ENCODE results near the gene PIGR. TPM values are rescaled to one million over a fixed set of nuclear protein-coding genes. Genes with fewer than 3 reads are reported as not detected.

Gene PIGR
- total and polyA plus RNA-seq, 2 of the 8 experiments (the other 6 are each of a cell fraction or from before 2014, with no cell fraction given): not detected

DNA sequence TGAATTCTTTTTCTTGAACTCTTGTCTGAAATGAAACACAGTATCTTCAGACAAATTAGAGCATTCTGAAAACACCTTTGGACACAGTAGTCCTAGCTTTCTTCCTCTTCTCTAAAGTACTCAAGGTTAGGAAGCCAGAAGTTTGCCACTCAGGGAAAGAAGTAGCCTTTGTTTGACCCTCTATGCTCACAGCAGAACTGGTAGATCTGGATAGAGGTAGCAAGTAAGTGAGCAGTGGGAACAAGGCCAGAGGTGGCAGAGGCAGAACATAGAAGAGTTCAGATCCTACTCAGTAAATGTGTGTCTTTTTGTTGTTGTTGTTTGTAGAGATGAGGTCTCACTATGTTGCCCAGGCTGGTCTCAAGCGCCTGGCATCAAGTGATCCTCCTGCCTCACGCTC, 7.4 kb upstream of the PIGR start:
- no peak for FAIRE-seq
- POLR2A ChIA-PET (ENCODE audit: partially characterized antibody): no interaction called here
- TF ChIP-seq ATF2 (IDR thresholded peaks at IDR 0.05; ENCODE audit: low read length) (no peak), POLR2A (IDR thresholded peaks at IDR 0.05; ENCODE audit: control extremely low read depth in 1 of 2, low read depth in 2 of 2, low read length in 2 of 2) (no peak), KDM4A (IDR thresholded peaks at IDR 0.05; ENCODE audit: low read depth, low read length, severe bottlenecking) (no peak), JUN (IDR thresholded peaks at IDR 0.05; ENCODE audit: low read depth, low read length) (no peak), SRF (IDR thresholded peaks at IDR 0.05; ENCODE audit: low read depth, low read length) (no peak), BACH1 (IDR thresholded peaks at IDR 0.05; ENCODE audit: low read length) (no peak), CTBP2 (IDR thresholded peaks at IDR 0.05; ENCODE audit: borderline replicate concordance, insufficient read depth, insufficient read length, low read length) (no peak), ZNF274 (IDR thresholded peaks at IDR 0.05; ENCODE audit: borderline replicate concordance, extremely low read depth, low read length) (no peak), RNF2 (IDR thresholded peaks at IDR 0.05; ENCODE audit: borderline replicate concordance, low read depth, low read length, missing control alignments, poor library complexity, severe bottlenecking) (no peak), BRCA1 (IDR thresholded peaks at IDR 0.05; ENCODE audit: low read depth, low read length) (no peak), EP300 (IDR thresholded peaks at IDR 0.05; ENCODE audit: borderline replicate concordance in 1 of 2, low read depth in 2 of 2, low read length in 2 of 2) (no peak), CHD1 (IDR thresholded peaks at IDR 0.05; ENCODE audit: low read depth, low read length) (no peak), TAF7 (optimal IDR thresholded peaks at IDR 0.05; ENCODE audit: borderline replicate concordance, low read depth, low read length) (no peak)

More for the DNA sequence above, 7.4 kb upstream of the PIGR start:
- H2BK12ac ChIP-seq (ENCODE audit: low read depth, low read length): no peak overlapping the region
- H2BK20ac ChIP-seq (ENCODE audit: low read length): no peak overlapping the region
- H2AK5ac ChIP-seq (ENCODE audit: low read depth, low read length): no peak overlapping the region
- H3K79me2 ChIP-seq (ENCODE audit: control insufficient read depth in 1 of 2, insufficient read depth in 2 of 2, low read length in 2 of 2): no peaks in the 10 kb centered on the region
- no peak overlapping the region for H4K5ac ChIP-seq (ENCODE audit: insufficient read length, low read depth, low read length)
- H3K36me3 ChIP-seq (ENCODE audit: control insufficient read depth in 2 of 4, insufficient read depth in 4 of 4, low read length in 3 of 4): no peaks in the 10 kb centered on the region
- no peak overlapping the region for H3K4ac ChIP-seq (replicated peaks; ENCODE audit: insufficient read length, low read depth, low read length)
- no peak overlapping the region for H3K18ac ChIP-seq (ENCODE audit: extremely low read depth, low read length)
- CTCF ChIA-PET (ENCODE audit: partially characterized antibody): interaction anchor here (1.7 to 9.3 kb wide), 2 partner anchors 19 to 29 kb away, joined by 11 to 77 read pairs; no protein-coding TSS in a partner anchor
- H3K9ac ChIP-seq (replicated peaks in 1 of 4; ENCODE audit: extremely low read depth in 1 of 4, low read depth in 3 of 4, low read length in 3 of 4): no peak overlapping the region
- no peak overlapping the region for H3K4me2 ChIP-seq (ENCODE audit: insufficient read depth in 1 of 2, low read depth in 2 of 2, low read length in 2 of 2)
- no peaks in the 10 kb centered on the region for H3K4me1 ChIP-seq (replicated peaks in 1 of 4; ENCODE audit: control insufficient read depth in 3 of 4, insufficient read depth in 4 of 4, low read length in 3 of 4)
- H4K8ac ChIP-seq (ENCODE audit: extremely low read depth, insufficient read depth, low read length): no peak overlapping the region
- H3K4me3 ChIP-seq (ENCODE audit: extremely low read depth in 1 of 4, insufficient read depth in 2 of 4, low read depth in 3 of 4, low read length in 4 of 4): no peak overlapping the region
- H3K27ac ChIP-seq (ENCODE audit: low read depth, low read length): no peak overlapping the region
- no peaks in the 10 kb centered on the region for H3K23me2 ChIP-seq (ENCODE audit: low read depth, low read length)
- H2BK5ac ChIP-seq (ENCODE audit: low read depth, low read length): no peak overlapping the region
- H4K91ac ChIP-seq (replicated peaks; ENCODE audit: insufficient read length, low read length): no peak overlapping the region
- H2BK120ac ChIP-seq (replicated peaks; ENCODE audit: low read depth, low read length): no peak overlapping the region
- no peaks in the 10 kb centered on the region for H3K79me1 ChIP-seq (ENCODE audit: low read depth, low read length)
- H3K56ac ChIP-seq (replicated peaks; ENCODE audit: insufficient read length, low read depth, low read length): no peak overlapping the region
- WGBS, 2 experiments (ENCODE audit: extremely low coverage in 1 of 2, insufficient coverage in 1 of 2, insufficient read length in 1 of 2, insufficient replicate concordance in 2 of 2, low coverage in 1 of 2, low lambda C conversion rate in 2 of 2, missing lambda C conversion rate in 1 of 2): 93% methylated on average over 2 of the region's 2 CpGs; no CpG with 5 or more reads in 1 of the 2 experiments
- H3K27me3 ChIP-seq (replicated peaks in 1 of 4; ENCODE audit: control insufficient read depth in 3 of 4, extremely low read depth in 1 of 4, insufficient read depth in 3 of 4, low read length in 3 of 4): peaks cover 0 to 3% (median 0%) of the 10 kb centered on the region in 4 experiments; a peak in 1 of 7 replicates
- no peak overlapping the region for H3K23ac ChIP-seq (ENCODE audit: insufficient read length)
- no peaks in the 10 kb centered on the region for H4K20me1 ChIP-seq (replicated peaks in 1 of 2; ENCODE audit: control insufficient read depth in 1 of 2, insufficient read depth in 2 of 2, low read length in 2 of 2)
- H2AFZ ChIP-seq (ENCODE audit: low read length): no peak overlapping the region
- no peaks in the 10 kb centered on the region for H3K9me3 ChIP-seq (ENCODE audit: insufficient read depth in 2 of 2, low read depth in 1 of 2, low read length in 1 of 2)
- DNase-seq (ENCODE audit: low read depth in 1 of 2, low spot score in 2 of 2): no peak
- H2BK15ac ChIP-seq (ENCODE audit: low read length): no peak overlapping the region
- H3K14ac ChIP-seq (ENCODE audit: insufficient read length): no peak overlapping the region
